Psoas muscle (tissue), 8 donors: Measurements from ENCODE around the gene TMEM74B. TPM values are rescaled to one million over a fixed set of nuclear protein-coding genes. Genes with fewer than 3 reads are reported as not detected.
A peak's percentile ranks its signal among the peaks of the same experiment; 100 is the strongest.
"Not testable (repeated sequence)": the region's sequence is repeated elsewhere in the genome, so short reads cannot be mapped to it uniquely, and the experiment has no call there.

Experiments used
- ATAC-seq, 4 donors: fragments of 200-7000 bp; cut with Tn5 transposase; one replicate each; pipeline ENCODE4 v1.9.1; 2020; ENCODE audit warnings: moderate library complexity in 3 of 4, mild to moderate bottlenecking in 2 of 4
- DNase-seq, 2 donors: peaks; one replicate each; pipeline ENCODE4 v3.0.0-alpha.2; 2020
- H3K27ac ChIP-seq: fragments of 200-600 bp; one replicate; pipeline ENCODE4 v1.8.0; 2022
- H3K27me3 ChIP-seq, 3 donors: fragments of 200-600 bp in 1 of 3; one replicate each; pipeline versions ENCODE4 v1.6.1 to v1.8.0; 2013 to 2022; ENCODE audit warnings: low read length in 2 of 3, mild to moderate bottlenecking in 2 of 3, moderate library complexity in 1 of 3; ENCODE audit not compliant: insufficient read depth in 3 of 3
- H3K36me3 ChIP-seq, 2 donors: fragments of 200-600 bp in 1 of 2; one replicate each; pipeline versions ENCODE4 v1.6.1 to v1.8.0; 2013 to 2022; ENCODE audit warnings: low read depth in 1 of 2, mild to moderate bottlenecking in 1 of 2, moderate library complexity in 1 of 2; ENCODE audit not compliant: insufficient read depth in 1 of 2
- H3K4me1 ChIP-seq: fragments of 200-600 bp; one replicate; pipeline ENCODE4 v1.8.0; 2022
- H3K4me3 ChIP-seq: fragments of 200-600 bp; one replicate; pipeline ENCODE4 v1.8.0; 2022; ENCODE audit warnings: mild to moderate bottlenecking
- H3K9me3 ChIP-seq: fragments of 200-600 bp; one replicate; pipeline ENCODE4 v1.8.0; 2022
- CTCF ChIP-seq: fragments of 200-600 bp; IDR thresholded peaks from one replicate; pipeline ENCODE4 v1.8.0; 2022; ENCODE audit warnings: antibody characterized with exemption
- WGBS, 3 donors: extraction: QIAGEN DNeasy Blood & Tissue Kit; methylation state at CpG; one replicate each; pipeline versions ENCODE4 v1.1.6 to v1.1.7; 2013; 5-methylcytosine and 5-hydroxymethylcytosine counted together
- intact Hi-C, 2 donors: fragments of 100-400 bp; cut with DNase I; formaldehyde crosslinking; loops; one replicate each; pipeline versions ENCODE4 v1.11.0 to v1.14.2; 2022
- polyA plus RNA-seq, 3 donors: library from polyadenylated mRNA; stranded (reverse); fragments of 200-250 nt; gene quantifications; one replicate each; pipeline ENCODE4 v1.2.3, GENCODE V29; 2013
- total RNA-seq, 4 donors: library from RNA; stranded (reverse); fragmentation: NEBNext Ultra II Directional in 2 of 4; extraction: Animal tissue kit (Norgen Biotek cat#: 25700) in 2 of 4; gene quantifications; one replicate each; pipeline versions ENCODE4 v1.2.1 to v1.2.4, GENCODE V29; 2021 to 2023
- donor health status: healthy with polysubstance abuse.
- donor health status: DM: no; HTN: no; CAD: no; lungs with moderate emphysema.
- donor health status: Bipolar disorder and iron deficiency.
- donor health status: healthy.
- donor health status: DM: yes; HTN: yes; CAD: no.
- donor health status: DM: no; HTN: no; CAD: no.
- donor health status: DM: no; HTN: no; CAD: no.
- donor health status: DM: yes; HTN: yes; CAD: no.

Gene TMEM74B
- total and polyA plus RNA-seq, 7 donors = 0.22 to 2.1 (median 0.67) TPM

GRCh38 chr20:1225263-1225782, 40.5 kb upstream of the TMEM74B start:
- H3K4me1 ChIP-seq = peaks cover 6% of the 10 kb centered on the region
- ATAC-seq (peak; percentile 51 to 68 (median 54)), DNase-seq (no peak)
- H3K9me3 ChIP-seq = no peaks in the 10 kb centered on the region
- no peak for TF ChIP-seq CTCF
- 1 to 3% (median 3%) methylated on average over 14 to 30 of the region's 30 CpGs for WGBS, 3 donors
- intact Hi-C loops = no loop called here
- peaks cover 0 to 42% (median 0%) of the 10 kb centered on the region in 3 donors for H3K27me3 ChIP-seq
- peak overlapping the region; percentile 58 for H3K4me3 ChIP-seq
- H3K36me3 ChIP-seq = no peaks in the 10 kb centered on the region
- H3K27ac ChIP-seq = no peak overlapping the region

DNA sequence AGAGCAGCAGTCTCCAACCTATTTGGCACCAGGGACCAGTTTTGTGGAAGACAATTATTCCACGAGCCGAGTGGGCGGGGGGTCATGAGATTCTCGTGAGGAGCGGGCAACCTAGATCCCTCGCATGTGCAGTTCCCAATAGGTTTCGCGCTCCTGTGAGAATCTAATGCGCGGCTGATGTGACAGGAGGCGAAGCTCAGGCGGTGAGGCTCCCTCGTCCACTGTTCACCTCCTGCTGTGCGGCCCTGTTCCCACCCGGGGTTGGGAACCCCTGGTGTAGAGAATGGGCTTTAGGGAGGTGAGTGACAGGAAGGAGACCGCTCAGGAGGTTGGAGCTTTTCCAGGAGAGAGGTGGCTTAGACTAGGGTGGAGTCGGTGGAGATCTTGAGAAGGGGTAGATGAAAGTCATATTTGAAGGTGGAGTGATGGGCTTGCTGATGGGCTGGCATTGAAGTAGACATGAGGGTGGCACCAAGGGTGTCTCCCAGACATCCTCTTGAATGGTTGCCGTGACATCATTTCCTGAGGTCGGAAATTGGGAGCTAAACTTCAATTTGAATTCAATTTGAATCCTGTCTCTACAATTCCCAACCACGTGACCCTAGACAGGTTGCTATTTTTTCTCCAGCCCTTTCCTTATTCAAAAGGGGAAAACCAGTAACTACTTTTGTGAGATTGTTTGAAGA, 39.6 kb upstream of the TMEM74B start:
- DNase-seq (no peak), ATAC-seq (no peak)
- peaks cover 0 to 32% (median 0%) of the 10 kb centered on the region in 3 donors for H3K27me3 ChIP-seq
- no peak for TF ChIP-seq CTCF
- no peaks in the 10 kb centered on the region for H3K9me3 ChIP-seq
- H3K4me3 ChIP-seq = no peak overlapping the region
- peaks cover 6% of the 10 kb centered on the region for H3K4me1 ChIP-seq
- H3K27ac ChIP-seq = no peak overlapping the region
- 76 to 77% (median 77%) methylated on average over 20 of the region's 20 CpGs for WGBS, 3 donors
- no peaks in the 10 kb centered on the region for H3K36me3 ChIP-seq
- intact Hi-C loops = no loop called here

GRCh38 chr20:1222750-1223149, 38.0 kb upstream of the TMEM74B start:
- intact Hi-C loops = not testable (repeated sequence)

GRCh38 chr20:1216527-1217427, 32.0 kb upstream of the TMEM74B start:
- ATAC-seq, H3K4me3 ChIP-seq, DNase-seq, H3K27ac ChIP-seq, H3K4me1 ChIP-seq, H3K9me3 ChIP-seq, H3K36me3 ChIP-seq, H3K27me3 ChIP-seq: not testable (repeated sequence)
- WGBS, 3 donors = 79 to 84% (median 83%) methylated on average over 19 of the region's 19 CpGs
- intact Hi-C loops = loop anchor here in 1 of 2 donors (10.0 kb wide), 1 partner anchor 262 kb away; no protein-coding TSS in a partner anchor

More at GRCh38 chr20:1222750-1223149, 38.0 kb upstream of the TMEM74B start:
- not testable (repeated sequence) for DNase-seq, H3K36me3 ChIP-seq, H3K9me3 ChIP-seq, H3K27ac ChIP-seq, H3K4me1 ChIP-seq, ATAC-seq, H3K4me3 ChIP-seq
- peaks cover 0 to 16% (median 0%) of the 10 kb centered on the region in 3 donors for H3K27me3 ChIP-seq
- 75 to 78% (median 76%) methylated on average over 3 to 4 of the region's 4 CpGs for WGBS, 3 donors

- H3K27ac ChIP-seq = no peak overlapping the region
- no peak for ATAC-seq
- no peaks in the 10 kb centered on the region for H3K36me3 ChIP-seq
- DNase-seq = no peak
- no peak for TF ChIP-seq CTCF
- H3K9me3 ChIP-seq = no peaks in the 10 kb centered on the region
- no peak overlapping the region for H3K4me3 ChIP-seq
- H3K27me3 ChIP-seq = peaks cover 0 to 5% (median 0%) of the 10 kb centered on the region in 3 donors
- 77 to 79% (median 78%) methylated on average over 11 of the region's 11 CpGs for WGBS, 3 donors
- H3K4me1 ChIP-seq = no peaks in the 10 kb centered on the region
- intact Hi-C loops = loop anchor here in 1 of 2 donors (10.0 kb wide), 1 partner anchor 261 kb away; no protein-coding TSS in a partner anchor
These were observed 30.8 kb upstream of the TMEM74B start for GRCh38 chr20:1215386-1216170.
